SKM-1 (cell line): Measurements from ENCODE around the gene ZNF813.
A peak's percentile ranks its signal among the peaks of the same experiment; 100 is the strongest.

Source experiments
- DNase-seq: peaks from one replicate; lab custom pipeline; 2025; ENCODE audit not compliant: unreplicated experiment; lab: John Stamatoyannopoulos, UW

Gene ZNF813

DNA sequence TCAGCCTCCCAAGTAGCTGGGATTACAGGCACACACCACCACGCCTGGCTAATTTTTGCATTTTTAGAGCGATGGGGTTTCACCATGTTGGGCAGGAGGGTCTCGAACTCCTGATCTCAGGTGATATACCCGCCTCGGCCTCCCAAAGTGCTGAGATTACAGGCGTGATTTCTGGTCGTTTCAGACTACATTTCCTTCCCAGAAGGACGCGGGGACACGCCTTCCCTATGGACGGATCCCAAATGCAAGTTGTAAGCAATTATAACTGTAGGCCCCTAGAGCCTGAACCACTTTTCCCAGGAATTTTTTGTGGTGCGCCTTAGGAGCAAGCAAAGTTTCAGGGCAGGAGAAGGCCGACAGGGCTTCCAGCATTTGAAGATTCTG lies 52.6 kb downstream of the ZNF813 start:
- DNase-seq: no peak

DNA sequence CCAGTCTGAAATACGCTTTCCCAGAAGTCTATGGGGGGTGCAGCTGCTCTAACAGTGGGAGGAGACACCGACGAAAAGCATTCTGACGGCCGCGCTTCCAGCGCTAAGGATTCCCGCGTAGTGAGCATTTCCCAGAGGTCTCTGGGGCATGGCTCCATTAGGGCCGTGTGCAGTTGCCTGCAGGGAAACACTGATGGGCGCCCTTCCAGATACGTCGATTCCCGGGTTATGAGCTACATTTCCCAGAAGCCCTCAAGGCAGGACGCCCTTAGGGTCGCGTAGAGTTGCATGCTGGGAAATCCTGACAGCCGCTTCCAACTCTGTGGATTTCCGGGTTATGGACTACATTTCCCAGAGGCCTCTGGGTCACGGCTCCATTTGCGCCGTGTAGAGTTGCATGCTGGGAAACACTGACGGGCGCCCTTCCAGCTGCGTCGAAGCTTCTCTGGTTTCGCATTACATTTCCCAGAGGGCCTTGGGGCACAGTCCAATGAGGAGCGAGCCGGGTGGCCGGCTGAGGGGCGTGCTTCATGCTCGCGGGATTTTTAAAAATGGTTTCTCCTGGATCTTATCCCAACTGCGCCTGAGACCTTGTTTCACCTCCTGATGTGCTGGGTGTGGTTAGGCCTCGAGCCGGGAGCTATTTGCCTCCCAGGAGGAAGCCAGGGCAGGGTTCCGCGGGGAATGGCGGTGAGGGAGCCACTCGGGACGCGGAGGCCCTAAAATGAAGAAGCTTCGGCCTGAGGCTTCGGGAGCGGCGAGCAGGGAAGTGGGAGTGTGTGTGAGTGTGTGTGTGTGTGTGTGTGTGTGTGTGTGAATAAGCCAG lies 53.2 kb downstream of the ZNF813 start:
- DNase-seq: peak; percentile 59

DNA sequence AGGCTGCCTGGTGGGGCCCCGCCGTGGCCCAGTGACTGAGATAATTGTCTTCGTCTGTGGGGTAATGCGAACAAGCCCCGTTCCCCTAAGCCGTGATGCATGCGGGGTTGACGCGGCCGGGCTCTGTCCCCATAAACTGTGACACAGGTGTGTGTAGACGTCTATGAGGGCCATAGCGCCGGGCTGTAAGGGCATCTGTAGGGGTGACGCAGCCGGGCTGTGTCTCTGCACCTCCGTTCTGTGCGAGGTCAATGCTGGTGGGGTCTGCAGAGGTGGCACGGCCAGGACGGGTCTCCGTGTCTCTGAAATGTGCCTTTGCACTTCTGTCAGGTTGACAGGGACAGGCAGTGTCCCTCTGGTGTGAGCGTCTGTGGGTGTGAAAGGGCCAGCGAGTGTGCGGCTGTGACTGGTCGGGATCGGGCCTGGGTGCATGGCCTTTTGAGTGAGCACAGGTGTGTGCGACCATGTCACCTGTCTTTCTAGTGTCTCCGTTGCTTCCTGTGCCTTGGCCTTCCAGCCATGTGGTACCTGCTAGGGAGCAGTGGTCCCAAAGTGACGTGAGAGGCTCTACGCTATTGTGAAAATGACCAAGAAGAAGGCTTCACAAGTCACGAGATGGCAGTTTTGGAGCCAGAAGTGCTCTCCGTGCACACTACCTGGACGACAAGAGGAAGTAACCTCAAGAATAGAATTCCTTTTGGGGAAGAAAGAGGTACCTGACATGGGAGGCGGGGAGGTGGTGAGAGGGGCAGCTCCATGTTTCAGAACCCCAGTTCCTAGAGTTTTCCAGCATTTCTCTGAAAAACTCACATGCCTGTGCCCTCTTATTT lies 54.1 kb downstream of the ZNF813 start:
- no peak for DNase-seq

DNA sequence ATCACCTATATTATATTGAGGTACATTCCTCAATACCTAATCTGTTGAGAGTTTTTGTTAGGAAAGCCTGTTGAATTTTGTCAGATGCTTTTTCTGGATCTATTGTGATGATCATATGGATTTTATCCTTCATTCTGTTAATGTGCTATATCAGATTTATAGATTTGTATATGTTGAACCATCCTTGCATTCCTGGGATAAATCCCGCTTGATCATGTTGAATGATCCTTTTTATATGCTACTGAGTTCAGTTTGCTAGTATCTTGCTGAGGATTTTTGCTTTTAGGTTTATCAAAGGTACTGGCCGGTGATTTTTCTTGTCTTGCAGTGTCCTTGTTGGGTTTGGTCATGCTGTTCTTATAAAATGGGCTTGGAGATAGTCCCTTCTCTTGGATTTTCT lies 58.4 kb downstream of the ZNF813 start:
- DNase-seq: no peak

DNA sequence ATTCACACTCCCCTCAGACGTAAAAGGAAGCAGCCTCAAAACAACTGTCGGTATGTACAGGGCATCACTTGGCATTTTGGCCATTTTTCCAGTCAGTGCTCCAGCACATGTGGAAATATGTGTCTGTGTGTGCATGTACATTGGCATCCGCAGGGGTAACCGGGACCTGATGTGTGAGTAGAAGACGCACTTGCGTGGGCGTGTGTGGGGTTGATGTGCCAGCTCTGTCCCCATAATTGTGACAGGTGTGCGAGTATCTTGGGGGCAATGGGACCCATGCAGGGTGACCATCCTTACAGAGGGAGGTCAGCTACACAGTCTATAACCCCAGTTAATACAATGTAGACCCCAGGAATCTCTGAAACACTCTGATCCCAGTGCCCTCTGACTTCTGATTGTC lies 63.1 kb downstream of the ZNF813 start:
- no peak for DNase-seq

DNA sequence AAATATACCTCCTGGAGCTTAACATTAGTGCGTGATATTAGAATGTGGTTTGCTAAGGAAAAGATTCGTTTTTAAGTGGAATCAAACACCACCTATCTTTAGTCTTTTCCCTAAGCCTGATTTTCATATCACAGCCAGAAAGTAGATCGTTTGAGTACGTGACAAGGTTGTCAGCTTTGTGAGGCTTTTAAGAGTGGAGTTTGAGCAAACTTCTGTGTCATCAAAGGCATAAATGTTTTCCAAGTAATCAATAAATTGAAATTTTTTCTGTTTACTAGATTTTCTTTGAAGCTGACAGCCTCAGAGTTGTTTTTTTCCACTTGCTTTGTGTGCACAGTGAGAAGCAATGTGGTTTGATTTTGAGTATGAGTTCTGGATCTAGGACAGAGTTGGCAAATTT lies 63.9 kb downstream of the ZNF813 start:
- no peak for DNase-seq

DNA sequence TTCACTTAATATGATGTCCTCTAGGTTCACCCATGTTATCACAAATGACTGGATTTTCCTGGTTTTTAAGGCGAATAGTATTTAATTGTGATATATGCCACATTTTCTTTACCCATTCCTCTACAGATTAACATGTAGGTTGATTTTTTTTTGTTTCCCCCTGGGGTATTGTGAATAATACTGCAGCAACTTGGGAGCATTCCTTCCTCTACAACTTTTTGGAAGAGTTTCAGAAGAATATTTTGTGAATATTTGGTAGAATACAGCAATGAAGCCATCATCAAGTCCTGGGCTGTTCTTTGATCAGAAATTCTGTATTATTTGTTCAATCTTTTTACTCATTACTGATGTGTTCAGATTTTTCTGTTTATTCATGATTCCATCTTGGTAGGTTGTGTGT lies 64.8 kb downstream of the ZNF813 start:
- DNase-seq: no peak

DNA sequence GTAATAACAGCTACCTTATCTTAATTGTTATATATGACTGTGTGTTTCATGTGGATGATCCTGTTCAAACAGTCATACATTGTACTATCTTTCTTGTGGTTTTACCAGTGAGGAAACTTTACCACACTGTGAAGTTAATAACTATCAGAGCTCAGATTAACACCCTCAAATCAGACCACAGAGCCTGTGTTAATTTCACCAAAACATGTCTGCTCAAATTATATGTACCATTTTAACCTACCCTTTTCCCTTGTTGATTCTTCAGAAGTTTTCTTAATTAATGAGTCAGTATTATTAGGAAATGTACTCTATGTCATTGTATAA lies 68.7 kb downstream of the ZNF813 start:
- no peak for DNase-seq

DNA sequence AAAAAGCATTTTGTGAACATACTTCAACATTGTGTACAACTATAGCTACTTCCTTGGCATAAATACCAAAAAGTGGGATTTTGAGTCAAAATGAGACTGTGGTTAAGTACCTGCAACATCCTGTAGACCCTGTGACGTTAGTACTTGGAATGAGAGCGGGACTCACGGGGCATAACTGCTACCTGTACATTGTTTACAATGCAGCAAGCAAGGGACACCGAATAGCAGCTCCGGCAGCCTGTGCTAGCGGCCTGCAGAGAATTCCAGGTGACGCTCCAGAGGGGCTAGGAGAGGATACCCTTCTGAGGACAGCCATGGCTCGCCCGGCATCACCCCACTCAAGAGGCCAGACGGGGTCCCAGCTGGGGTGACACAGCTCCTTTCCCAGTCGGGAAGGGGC lies 69.6 kb downstream of the ZNF813 start:
- no peak for DNase-seq

DNA sequence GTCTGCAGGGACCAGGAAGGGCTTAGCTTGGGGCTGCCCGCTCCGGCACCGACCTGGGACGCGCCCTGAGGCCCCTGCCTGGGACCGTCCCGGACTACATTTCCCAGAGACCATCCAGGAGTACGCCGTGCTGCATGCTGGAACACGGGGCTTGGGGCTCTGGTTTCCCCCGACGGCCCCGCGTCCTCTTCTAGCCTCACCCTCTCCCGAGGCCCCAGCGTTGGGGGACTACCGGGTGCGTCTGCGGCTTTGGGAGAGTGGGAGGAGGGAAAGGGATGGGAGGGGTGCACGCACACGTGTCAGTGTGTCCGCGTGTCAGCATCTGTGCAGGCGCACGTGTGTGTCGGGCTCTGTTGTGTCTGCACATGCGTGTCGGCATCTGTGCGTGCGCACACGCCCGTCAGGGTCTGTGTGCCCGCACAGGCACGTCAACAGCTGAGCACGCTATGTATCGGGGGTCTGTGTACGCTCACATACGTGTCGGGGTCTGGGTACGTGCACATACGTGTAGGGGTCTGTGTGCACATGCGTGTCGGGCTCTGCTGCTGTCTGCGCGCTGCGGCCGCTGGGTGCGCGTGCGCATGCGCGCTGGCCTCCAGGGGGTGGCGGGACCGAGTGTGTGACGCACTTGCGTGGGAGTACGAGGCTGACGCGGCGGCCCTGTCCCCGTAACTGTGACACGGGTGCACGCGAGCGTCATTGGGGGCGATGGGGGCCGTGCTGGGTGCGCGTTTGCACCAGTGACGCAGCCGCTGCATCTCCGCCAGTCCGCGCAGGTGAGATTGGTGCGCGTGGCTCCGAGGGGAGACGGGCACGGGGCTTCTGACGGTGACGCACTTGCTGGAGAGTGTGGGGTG lies 70.2 kb downstream of the ZNF813 start, which contains the start of gene ZNF331:
TSS of gene ZNF331 (plus strand) at position 625 of the 857 bp plus-strand sequence. CDS start 31,232 bp downstream, outside the sequence.
- no peak for DNase-seq

DNA sequence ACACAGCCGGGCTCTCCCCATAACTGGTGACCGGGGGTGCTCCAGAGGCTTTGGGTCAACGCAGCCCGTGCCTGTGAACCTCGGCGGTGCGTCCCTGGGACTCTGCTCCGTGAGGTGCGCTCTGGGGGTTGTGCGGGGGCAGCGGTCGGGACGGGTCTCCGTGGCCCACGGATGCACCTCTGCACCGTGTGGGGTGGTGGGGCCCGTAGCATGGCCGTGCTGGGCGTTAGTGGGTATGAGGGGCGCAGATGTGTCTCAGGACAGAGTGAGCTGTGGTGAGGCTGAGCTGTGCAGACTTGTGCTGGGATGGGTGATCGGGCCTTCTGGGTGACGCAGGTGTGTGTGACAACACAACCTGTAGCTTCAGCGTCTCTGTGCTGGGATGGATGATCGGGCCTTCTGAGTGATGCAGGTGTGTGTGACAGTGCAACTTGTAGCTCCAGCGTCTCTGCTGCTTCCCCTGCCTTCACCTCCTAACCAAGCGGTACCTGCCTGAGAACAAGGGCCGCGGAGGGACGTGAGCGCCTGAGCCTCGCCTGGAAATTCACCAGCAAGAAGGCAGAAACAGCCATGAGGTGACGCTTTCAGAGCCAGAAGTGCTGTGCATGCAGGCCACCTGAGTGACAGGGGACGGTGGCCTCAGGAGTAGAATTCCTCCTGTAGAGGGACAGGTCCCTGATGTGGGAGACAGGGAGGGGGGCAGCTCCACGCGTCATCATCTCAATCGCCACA lies 71.0 kb downstream of the ZNF813 start:
- no peak for DNase-seq

DNA sequence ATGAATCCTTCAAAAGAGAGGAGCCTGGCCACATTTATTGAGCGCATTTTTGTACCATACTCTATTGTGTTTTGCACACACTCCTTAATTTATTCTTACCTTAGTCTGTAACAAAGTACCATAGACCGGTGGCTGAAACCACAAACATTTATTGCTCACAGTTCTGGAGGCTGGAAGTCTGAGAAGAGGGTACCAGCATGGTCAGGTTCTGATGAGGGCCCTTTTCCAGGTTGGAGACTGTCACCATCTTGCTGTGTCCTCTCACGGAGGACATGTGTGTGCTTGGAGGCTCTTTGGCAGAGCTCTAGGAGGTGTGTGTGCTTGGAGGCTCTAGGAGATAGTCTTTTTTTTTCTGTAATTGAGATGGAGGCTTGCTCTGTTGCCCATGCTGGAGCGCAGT lies 72.6 kb downstream of the ZNF813 start:
- DNase-seq: no peak

DNA sequence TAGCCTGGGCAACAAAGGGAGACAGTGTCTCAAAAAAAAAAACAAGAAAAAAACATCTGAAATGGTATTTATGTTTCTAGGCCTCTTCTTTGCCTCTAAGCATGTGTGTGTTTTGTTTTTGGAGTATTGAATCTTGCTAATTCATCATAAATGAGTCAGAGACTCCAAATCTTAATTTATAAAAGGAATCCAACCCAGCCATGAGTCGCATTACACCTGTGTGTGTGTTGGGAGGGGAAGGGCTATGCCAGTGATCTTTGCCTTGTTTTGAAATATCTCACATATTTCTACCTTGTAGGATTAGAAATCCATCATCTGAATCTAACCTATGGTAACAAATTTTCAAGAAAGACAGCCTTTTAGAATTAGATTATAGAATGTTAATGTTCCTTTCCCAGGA lies 74.4 kb downstream of the ZNF813 start:
- no peak for DNase-seq

DNA sequence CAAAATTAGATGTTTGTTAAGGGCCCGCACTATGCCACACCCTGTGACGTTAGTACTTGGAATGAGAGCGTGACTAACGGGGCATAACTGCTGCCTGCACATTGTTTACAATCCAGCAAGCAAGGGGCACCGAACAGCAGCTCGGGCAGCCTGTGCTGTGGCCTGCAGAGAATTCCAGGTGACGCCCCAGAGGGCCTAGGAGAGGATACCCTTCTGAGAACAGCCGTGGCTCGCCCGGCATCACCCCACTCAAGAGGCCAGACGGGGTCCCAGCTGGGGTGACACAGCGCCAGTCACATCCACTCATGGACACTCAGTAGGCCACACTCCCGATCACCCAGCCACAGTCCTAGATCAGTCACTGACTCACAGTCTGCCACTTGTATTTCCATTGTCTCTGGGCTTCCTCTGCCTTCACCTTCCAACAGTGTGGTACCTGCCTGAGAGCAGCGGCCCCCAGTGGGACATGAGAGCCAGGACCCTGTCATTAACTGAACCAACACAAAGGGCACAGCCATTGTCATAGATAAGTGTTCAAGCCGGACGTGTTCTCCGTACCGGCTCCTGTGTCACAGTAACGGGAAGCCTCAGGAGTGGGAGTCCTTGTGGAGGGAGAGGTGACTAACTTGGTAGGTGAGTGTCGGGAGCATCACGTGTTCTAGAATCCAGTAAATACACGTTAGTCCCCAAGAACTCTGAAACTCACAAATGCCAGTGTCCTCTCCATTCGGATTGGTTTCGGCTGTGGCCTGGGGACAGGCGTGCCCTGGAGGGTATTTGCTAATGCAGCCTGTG lies 77.9 kb downstream of the ZNF813 start:
- DNase-seq: no peak
